Measurements from ENCODE around the gene SRPK2. TPM values are rescaled to one million over a fixed set of nuclear protein-coding genes. Genes with fewer than 3 reads are reported as not detected.

SRPK2 gene
- total RNA-seq, 2 donors from 2014 or later = 60.3 to 76.2 TPM

GRCh38 chr7:105286441-105286840 lies 102.3 kb downstream of the SRPK2 start:
- no peaks in the 10 kb centered on the region for H3K36me3 ChIP-seq (ENCODE audit: control insufficient read depth, insufficient read depth, low read length)
- no peak for TF ChIP-seq CTCF (conservative IDR thresholded peaks at IDR 0.05)
- no peaks in the 10 kb centered on the region for H3K9me3 ChIP-seq (ENCODE audit: control insufficient read depth, low read length)
- H3K27ac Mint-ChIP-seq = no peak overlapping the region
- peaks cover 6% of the 10 kb centered on the region for H3K36me3 Mint-ChIP-seq (ENCODE audit: low read depth)
- H3K4me1 ChIP-seq (ENCODE audit: control insufficient read depth, insufficient read depth, low read length) = peaks cover 5% of the 10 kb centered on the region
- no peak for DNase-seq
- WGBS, 2 experiments (ENCODE audit: insufficient coverage in 1 of 2, insufficient read length in 1 of 2) = 95 to 97% methylated on average over 3 of the region's 3 CpGs
- H3K27me3 Mint-ChIP-seq (ENCODE audit: insufficient read depth) = no peaks in the 10 kb centered on the region
- H3K9me3 Mint-ChIP-seq = no peaks in the 10 kb centered on the region
- H3K4me3 Mint-ChIP-seq = no peak overlapping the region
- H3K27ac ChIP-seq (ENCODE audit: low read depth, low read length) = no peak overlapping the region
- H3K27me3 ChIP-seq (ENCODE audit: control insufficient read depth, insufficient read depth, low read length, poor library complexity, severe bottlenecking) = no peaks in the 10 kb centered on the region
- no peak overlapping the region for H3K9ac ChIP-seq (ENCODE audit: extremely low read depth, low read length, poor library complexity, severe bottlenecking)
- H3K4me1 Mint-ChIP-seq = peaks cover 33% of the 10 kb centered on the region
- H3K4me3 ChIP-seq (ENCODE audit: low read length) = no peak overlapping the region

- no peak overlapping the region for H3K4me3 Mint-ChIP-seq
- H3K9me3 ChIP-seq (ENCODE audit: control insufficient read depth, low read length) = no peaks in the 10 kb centered on the region
- H3K4me1 Mint-ChIP-seq = peaks cover 36% of the 10 kb centered on the region
- H3K27me3 ChIP-seq (ENCODE audit: control insufficient read depth, insufficient read depth, low read length, poor library complexity, severe bottlenecking) = no peaks in the 10 kb centered on the region
- no peaks in the 10 kb centered on the region for H3K36me3 ChIP-seq (ENCODE audit: control insufficient read depth, insufficient read depth, low read length)
- no peaks in the 10 kb centered on the region for H3K9me3 Mint-ChIP-seq
- peaks cover 5% of the 10 kb centered on the region for H3K4me1 ChIP-seq (ENCODE audit: control insufficient read depth, insufficient read depth, low read length)
- no peak overlapping the region for H3K27ac ChIP-seq (ENCODE audit: low read depth, low read length)
- peak; percentile 47 for DNase-seq
- H3K4me3 ChIP-seq (ENCODE audit: low read length) = no peak overlapping the region
- WGBS, 2 experiments (ENCODE audit: insufficient coverage in 1 of 2, insufficient read length in 1 of 2) = 92 to 95% methylated on average over 8 to 12 of the region's 12 CpGs
- H3K36me3 Mint-ChIP-seq (ENCODE audit: low read depth) = peaks cover 4% of the 10 kb centered on the region
- no peak for TF ChIP-seq CTCF (conservative IDR thresholded peaks at IDR 0.05)
- no peaks in the 10 kb centered on the region for H3K27me3 Mint-ChIP-seq (ENCODE audit: insufficient read depth)
- no peak overlapping the region for H3K27ac Mint-ChIP-seq
- no peak overlapping the region for H3K9ac ChIP-seq (ENCODE audit: extremely low read depth, low read length, poor library complexity, severe bottlenecking)
Measured at GRCh38 chr7:105285118-105285874, 103.4 kb downstream of the SRPK2 start.

- Mint-ChIP-seq H3K27ac (peak overlapping the region; percentile 11), H3K9me3 (no peaks in the 10 kb centered on the region)
- WGBS, 2 experiments (ENCODE audit: insufficient coverage in 1 of 2, insufficient read length in 1 of 2) = 86 to 97% methylated on average over 5 to 6 of the region's 6 CpGs
Measured at GRCh38 chr7:105284014-105284413, 104.7 kb downstream of the SRPK2 start.

More at GRCh38 chr7:105284014-105284413, 104.7 kb downstream of the SRPK2 start:
- H3K36me3 ChIP-seq (ENCODE audit: control insufficient read depth, insufficient read depth, low read length) = no peaks in the 10 kb centered on the region
- TF ChIP-seq CTCF (conservative IDR thresholded peaks at IDR 0.05) = no peak
- no peak overlapping the region for H3K9ac ChIP-seq (ENCODE audit: extremely low read depth, low read length, poor library complexity, severe bottlenecking)
- H3K4me3 ChIP-seq (ENCODE audit: low read length) = no peak overlapping the region
- H3K27me3 ChIP-seq (ENCODE audit: control insufficient read depth, insufficient read depth, low read length, poor library complexity, severe bottlenecking) = no peaks in the 10 kb centered on the region
- H3K4me1 Mint-ChIP-seq = peaks cover 42% of the 10 kb centered on the region
- H3K27ac ChIP-seq (ENCODE audit: low read depth, low read length) = no peak overlapping the region
- H3K27me3 Mint-ChIP-seq (ENCODE audit: insufficient read depth) = no peaks in the 10 kb centered on the region
- H3K9me3 ChIP-seq (ENCODE audit: control insufficient read depth, low read length) = no peaks in the 10 kb centered on the region
- H3K36me3 Mint-ChIP-seq (ENCODE audit: low read depth) = peaks cover 3% of the 10 kb centered on the region
- H3K4me3 Mint-ChIP-seq = no peak overlapping the region
- no peak for DNase-seq
- H3K4me1 ChIP-seq (ENCODE audit: control insufficient read depth, insufficient read depth, low read length) = peaks cover 5% of the 10 kb centered on the region
